Measurements from ENCODE around the gene PLCD3.

PLCD3 gene

GRCh38 chr17:45061606-45062205 lies 70.6 kb downstream of the PLCD3 start:
- TF ChIP-seq CTCF (IDR thresholded peaks at IDR 0.05; ENCODE audit: borderline replicate concordance, insufficient read depth, low read depth, low read length) = no peak
- H3K4me3 ChIP-seq (ENCODE audit: low read depth, low read length) = peak overlapping the region; percentile 81

GRCh38 chr17:45060797-45061605 lies 71.3 kb downstream of the PLCD3 start, which contains the start of gene NMT1:
Gene NMT1, plus strand, starts transcription at chr17:45061317. Its CDS starts 13 bp downstream, at chr17:45061330.
- TF ChIP-seq CTCF (IDR thresholded peaks at IDR 0.05; ENCODE audit: borderline replicate concordance, insufficient read depth, low read depth, low read length) = no peak
- H3K4me3 ChIP-seq (ENCODE audit: low read depth, low read length) = peak within 1 kb of the TSS; percentile 81

- no peak for TF ChIP-seq CTCF (IDR thresholded peaks at IDR 0.05; ENCODE audit: borderline replicate concordance, insufficient read depth, low read depth, low read length)
Observed at GRCh38 chr17:45060382-45060796, 71.9 kb downstream of the PLCD3 start.

More at GRCh38 chr17:45060382-45060796, 71.9 kb downstream of the PLCD3 start:
- H3K4me3 ChIP-seq (ENCODE audit: low read depth, low read length) = peak overlapping the region; percentile 81

Data from GM12875 (cell line).